Muscle layer of duodenum (tissue), 2 donors: ENCODE measurements around the gene GABRA1.

Experiments used
- H3K27ac ChIP-seq: one replicate; pipeline ENCODE4 v1.7.0; 2013; ENCODE audit warnings: mild to moderate bottlenecking, low read length
- H3K27me3 ChIP-seq: one replicate; pipeline ENCODE4 v1.7.0; 2013; ENCODE audit warnings: low read depth, mild to moderate bottlenecking, control low read depth, low read length
- H3K36me3 ChIP-seq, 2 donors: one replicate each; pipeline ENCODE4 v1.7.0; 2013; ENCODE audit warnings: low read length in 2 of 2, control low read depth in 1 of 2, mild to moderate bottlenecking in 1 of 2; ENCODE audit not compliant: insufficient read depth in 2 of 2, control insufficient read depth in 1 of 2
- H3K4me1 ChIP-seq, 2 donors: one replicate each; pipeline ENCODE4 v1.7.0; 2013; ENCODE audit warnings: low read length in 2 of 2, mild to moderate bottlenecking in 2 of 2, control low read depth in 1 of 2, moderate library complexity in 1 of 2; ENCODE audit not compliant: insufficient read depth in 2 of 2, control insufficient read depth in 1 of 2
- H3K4me3 ChIP-seq, 2 donors: one replicate each; pipeline ENCODE4 v1.7.0; 2013; ENCODE audit warnings: low read length in 2 of 2, low read depth in 1 of 2, mild to moderate bottlenecking in 1 of 2
- H3K9me3 ChIP-seq, 2 donors: one replicate each; pipeline ENCODE4 v1.7.0; 2013; ENCODE audit warnings: low read length in 2 of 2, control low read depth in 1 of 2, mild to moderate bottlenecking in 1 of 2; ENCODE audit not compliant: control insufficient read depth in 1 of 2
- donor health status: healthy.

The GABRA1 gene

DNA sequence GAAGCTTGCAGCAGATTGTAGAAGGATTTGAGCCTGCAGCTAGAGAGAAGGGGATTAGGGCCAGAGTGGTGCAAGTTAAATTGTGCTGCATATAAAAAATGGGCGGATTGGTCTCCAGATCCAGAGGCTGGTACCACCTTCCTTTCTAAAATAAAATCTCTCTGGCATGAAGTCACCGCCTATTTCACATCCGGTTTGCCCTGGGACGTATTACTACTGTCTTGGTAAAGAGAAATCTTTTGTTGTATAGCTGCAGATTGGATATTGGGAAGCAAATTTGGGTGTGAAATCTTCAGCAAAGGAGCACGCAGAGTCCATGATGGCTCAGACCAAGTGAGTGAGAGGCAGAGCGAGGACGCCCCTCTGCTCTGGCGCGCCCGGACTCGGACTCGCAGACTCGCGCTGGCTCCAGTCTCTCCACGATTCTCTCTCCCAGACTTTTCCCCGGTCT is at the start of gene GABRA1:
Gene GABRA1 (plus strand): TSS at position 180 of the 451 bp plus-strand sequence. CDS start 2,691 bp downstream, outside the sequence.
- Histone ChIP-seq H3K36me3 (no peaks in the 10 kb centered on the region), H3K27ac (no peak within 1 kb of the TSS), H3K27me3 (no peaks in the 10 kb centered on the region), H3K4me1 (peaks cover 0 to 10% of the 10 kb centered on the region in 2 donors), H3K9me3 (no peaks in the 10 kb centered on the region), H3K4me3 (peak within 1 kb of the TSS in 1 of 2 donors; percentile 51)

DNA sequence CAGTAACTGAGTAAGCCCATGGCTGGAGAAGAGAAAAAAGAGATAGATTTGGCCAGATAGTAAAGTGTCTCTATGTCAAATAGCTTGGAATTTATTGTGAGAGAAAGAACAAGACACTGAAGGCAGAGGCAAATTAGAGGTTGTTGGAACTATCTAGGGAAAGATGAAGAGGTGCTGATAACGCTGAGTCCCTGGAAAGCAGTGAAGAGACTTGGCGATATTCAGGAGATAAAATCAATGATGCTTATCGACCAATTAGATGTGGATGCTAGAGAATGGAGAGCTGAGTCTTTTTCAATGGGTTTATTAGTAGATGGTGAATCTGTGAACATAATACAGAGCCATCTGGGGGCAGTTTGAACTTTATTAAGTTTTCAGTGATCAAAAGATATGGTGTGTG is 48.6 kb upstream of the GABRA1 start:
- Histone ChIP-seq H3K36me3 (no peaks in the 10 kb centered on the region), H3K4me1 (no peaks in the 10 kb centered on the region), H3K4me3 (no peak overlapping the region), H3K9me3 (no peaks in the 10 kb centered on the region), H3K27ac (no peak overlapping the region), H3K27me3 (no peaks in the 10 kb centered on the region)

DNA sequence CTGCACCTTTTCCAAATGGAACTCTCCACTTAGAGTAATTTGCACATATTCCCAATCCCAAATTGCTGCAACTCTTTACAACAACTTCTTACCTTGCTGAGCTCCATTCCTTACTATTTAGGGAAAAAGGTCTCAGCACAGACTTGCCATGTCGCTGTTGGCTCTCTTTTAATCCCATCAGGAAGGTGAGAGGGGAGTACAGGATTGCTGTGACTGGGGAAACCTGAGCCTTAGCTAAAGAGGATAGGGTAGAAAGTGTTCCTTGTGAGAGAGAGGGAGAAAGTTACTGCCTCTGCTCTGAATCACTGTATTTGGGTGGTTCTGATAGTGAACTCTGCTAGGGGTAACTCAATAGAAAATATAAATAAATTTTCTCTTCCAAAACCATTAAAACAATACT is 43.7 kb upstream of the GABRA1 start:
- Histone ChIP-seq H3K27me3 (no peaks in the 10 kb centered on the region), H3K36me3 (no peaks in the 10 kb centered on the region), H3K9me3 (no peaks in the 10 kb centered on the region), H3K4me1 (no peaks in the 10 kb centered on the region), H3K27ac (no peak overlapping the region), H3K4me3 (no peak overlapping the region)

DNA sequence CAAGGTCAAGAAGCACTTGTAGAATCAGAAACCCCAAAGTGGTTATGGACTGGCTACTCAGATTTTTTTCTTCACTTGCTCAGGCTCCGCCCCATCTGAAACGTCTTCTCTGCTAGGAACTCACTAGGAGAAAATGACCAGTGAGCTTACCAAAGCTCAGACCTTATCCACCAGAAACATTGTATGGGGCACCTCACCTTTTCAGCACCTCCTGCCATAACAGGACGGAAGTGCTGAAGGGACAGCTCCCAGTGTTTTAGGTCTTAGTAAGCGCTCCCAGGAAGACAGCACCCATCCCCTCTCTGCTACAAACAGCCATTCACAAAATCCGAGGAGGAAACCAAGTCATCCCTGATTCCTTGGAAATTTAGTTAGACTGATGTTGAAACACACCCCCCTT is 1.2 kb upstream of the GABRA1 start:
- no peaks in the 10 kb centered on the region for H3K27me3 ChIP-seq

DNA sequence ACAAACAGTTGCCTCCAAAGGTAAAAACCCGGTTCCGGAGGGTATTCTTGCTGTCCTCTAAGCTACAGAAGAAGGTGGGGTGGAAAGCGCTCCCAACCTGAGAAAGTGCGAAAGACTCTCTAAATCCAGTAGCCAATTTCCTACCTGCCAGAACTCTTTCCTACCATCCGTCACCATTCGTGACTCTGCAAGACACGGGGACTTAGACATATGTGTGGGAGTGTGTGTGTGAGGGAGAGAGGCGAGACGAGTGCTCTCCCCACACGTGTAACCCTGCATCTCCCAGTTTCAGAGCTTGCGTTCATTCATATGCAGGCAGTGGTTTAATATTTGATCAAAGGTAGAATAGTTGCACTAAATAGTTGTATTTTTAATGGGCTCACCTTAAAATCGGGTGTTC is 473 bp upstream of the GABRA1 start:
- Histone ChIP-seq H3K9me3 (no peaks in the 10 kb centered on the region), H3K4me3 (no peak overlapping the region), H3K36me3 (no peaks in the 10 kb centered on the region), H3K27me3 (no peaks in the 10 kb centered on the region), H3K27ac (no peak overlapping the region), H3K4me1 (peaks cover 0 to 10% of the 10 kb centered on the region in 2 donors)

More for the DNA sequence above, 1.2 kb upstream of the GABRA1 start:
- Histone ChIP-seq H3K9me3 (no peaks in the 10 kb centered on the region), H3K36me3 (no peaks in the 10 kb centered on the region), H3K4me1 (peaks cover 0 to 10% of the 10 kb centered on the region in 2 donors), H3K27ac (no peak overlapping the region), H3K4me3 (no peak overlapping the region)

DNA sequence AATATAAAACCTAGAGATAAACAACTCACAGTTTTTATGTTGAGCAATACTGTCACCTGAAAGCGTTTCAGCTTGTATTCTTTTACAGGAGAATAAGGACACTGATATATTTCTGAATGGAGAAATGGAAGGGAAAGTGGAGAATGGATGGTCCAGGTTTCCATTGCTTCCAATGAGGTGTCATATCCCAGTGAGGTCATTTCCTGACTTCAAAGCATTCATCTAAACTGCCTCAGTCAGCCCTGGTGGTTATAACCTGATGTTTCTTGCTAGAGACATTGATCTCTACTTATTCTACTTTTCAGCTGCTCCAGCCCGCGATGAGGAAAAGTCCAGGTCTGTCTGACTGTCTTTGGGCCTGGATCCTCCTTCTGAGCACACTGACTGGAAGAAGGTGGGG is 2.6 kb downstream of the GABRA1 start:
- Histone ChIP-seq H3K36me3 (no peaks in the 10 kb centered on the region), H3K9me3 (no peaks in the 10 kb centered on the region), H3K4me1 (peaks cover 0 to 10% of the 10 kb centered on the region in 2 donors), H3K27me3 (no peaks in the 10 kb centered on the region), H3K27ac (no peak overlapping the region), H3K4me3 (no peak overlapping the region)

DNA sequence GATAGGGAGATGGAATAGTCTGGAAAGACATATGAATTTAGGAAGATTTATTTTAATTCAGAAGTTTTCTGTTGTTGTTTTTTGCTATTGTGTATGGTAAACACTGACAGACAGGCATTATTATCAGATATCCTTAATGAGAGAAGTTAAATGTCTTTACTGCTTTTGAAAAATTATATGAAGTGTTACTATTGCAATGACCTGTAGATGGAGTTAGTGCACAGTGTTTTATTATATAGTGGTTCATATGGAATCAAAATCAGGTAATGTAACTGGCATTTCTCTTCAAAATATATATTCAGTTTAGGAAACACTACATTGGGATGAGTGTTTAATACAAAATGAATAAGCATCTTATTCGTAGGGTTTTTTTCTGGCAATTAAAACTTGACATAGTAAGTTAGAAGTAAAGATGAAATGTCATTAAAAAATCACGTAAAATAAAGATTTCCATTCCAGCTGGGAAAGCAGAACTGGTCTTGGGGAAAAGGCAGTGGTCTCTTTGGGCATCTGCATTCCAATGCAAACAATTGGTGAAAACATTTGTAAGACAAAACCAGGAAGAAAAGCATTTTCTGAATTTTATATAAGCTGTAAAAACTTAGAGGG is 3.9 kb downstream of the GABRA1 start:
- no peaks in the 10 kb centered on the region for H3K27me3 ChIP-seq
- no peaks in the 10 kb centered on the region for H3K36me3 ChIP-seq
- H3K4me1 ChIP-seq: peaks cover 0 to 10% of the 10 kb centered on the region in 2 donors

DNA sequence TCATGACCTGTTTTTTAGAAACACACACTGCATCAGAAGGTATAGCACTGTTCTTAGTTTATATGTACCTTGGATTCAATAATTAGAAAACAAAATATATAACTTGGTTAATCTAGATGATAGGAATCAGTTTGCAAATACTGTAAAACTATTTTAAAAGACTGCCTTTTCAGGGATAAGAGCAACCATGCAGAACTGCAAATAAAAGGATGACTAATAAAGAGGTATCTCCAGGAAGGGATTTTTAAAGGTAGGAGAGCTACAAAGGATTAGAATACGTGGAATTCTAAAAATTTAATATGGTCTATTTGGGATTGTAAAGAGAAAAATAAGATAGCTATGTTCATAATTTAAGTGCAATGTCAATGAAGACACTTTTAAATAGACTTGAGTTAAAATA is 9.4 kb downstream of the GABRA1 start:
- H3K36me3 ChIP-seq: no peaks in the 10 kb centered on the region
- no peaks in the 10 kb centered on the region for H3K4me1 ChIP-seq
- no peak overlapping the region for H3K4me3 ChIP-seq
- H3K27ac ChIP-seq: no peak overlapping the region
- no peaks in the 10 kb centered on the region for H3K9me3 ChIP-seq
- H3K27me3 ChIP-seq: no peaks in the 10 kb centered on the region

More for the DNA sequence above, 3.9 kb downstream of the GABRA1 start:
- H3K9me3 ChIP-seq: no peaks in the 10 kb centered on the region
- H3K4me3 ChIP-seq: no peak overlapping the region
- H3K27ac ChIP-seq: no peak overlapping the region

DNA sequence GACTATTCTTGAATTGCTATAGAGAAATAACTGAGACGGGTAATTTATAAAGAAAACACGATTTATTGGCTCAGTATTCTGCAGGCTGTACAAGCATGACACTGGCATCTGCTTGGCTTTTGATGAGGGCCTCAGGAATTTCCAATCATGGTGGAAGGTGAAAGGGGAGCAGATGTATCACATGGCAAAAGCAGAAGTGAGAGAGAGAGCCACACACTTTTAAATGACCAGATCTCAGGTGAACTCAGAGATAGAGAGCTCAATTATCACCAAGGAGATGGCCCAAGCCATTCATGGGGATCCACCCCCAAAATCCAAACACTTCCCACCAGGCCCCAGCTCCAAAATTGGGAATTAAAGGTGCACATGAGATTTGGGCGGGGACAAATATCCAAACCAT is 15.3 kb downstream of the GABRA1 start:
- Histone ChIP-seq H3K9me3 (no peaks in the 10 kb centered on the region), H3K36me3 (no peaks in the 10 kb centered on the region), H3K27me3 (no peaks in the 10 kb centered on the region), H3K27ac (no peak overlapping the region), H3K4me1 (no peaks in the 10 kb centered on the region), H3K4me3 (no peak overlapping the region)

DNA sequence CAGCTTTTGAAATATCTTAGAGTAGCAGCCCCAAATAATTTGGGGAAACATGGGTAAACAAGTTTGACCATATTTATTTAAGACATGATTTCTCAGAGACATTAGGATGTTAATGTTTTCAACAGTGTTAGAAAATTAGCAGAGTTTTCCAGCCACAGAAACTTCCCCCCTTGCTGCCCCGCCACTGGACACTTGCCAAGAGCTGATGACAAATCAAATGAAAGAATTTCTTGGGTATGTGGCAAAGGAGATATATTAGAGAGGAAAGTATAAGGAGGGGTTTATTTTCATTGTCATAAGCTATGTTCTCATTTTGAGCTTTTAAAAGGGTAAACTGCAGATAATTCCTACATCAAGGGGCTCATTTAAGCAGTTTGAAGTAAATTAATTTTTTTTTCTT is 15.9 kb downstream of the GABRA1 start:
- Histone ChIP-seq H3K27ac (no peak overlapping the region), H3K9me3 (no peaks in the 10 kb centered on the region), H3K4me1 (no peaks in the 10 kb centered on the region), H3K36me3 (no peaks in the 10 kb centered on the region), H3K4me3 (no peak overlapping the region), H3K27me3 (no peaks in the 10 kb centered on the region)

DNA sequence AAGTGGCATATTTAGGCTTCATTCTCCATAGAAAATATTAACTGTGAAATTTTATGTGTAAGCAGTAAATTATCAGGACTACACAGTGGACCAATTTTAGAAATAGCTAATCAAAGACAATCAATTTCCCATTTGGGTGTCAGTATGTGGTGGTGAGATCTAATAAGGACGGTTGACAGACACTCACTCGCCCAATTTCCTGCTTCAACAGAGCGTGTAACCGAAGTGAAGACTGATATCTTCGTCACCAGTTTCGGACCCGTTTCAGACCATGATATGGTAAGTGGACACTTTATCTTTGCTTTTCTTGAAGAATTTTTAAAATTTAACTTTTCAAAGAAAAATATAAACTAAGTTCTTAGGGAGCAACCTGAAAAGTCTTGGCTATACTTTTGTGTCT is 17.6 kb downstream of the GABRA1 start:
- Histone ChIP-seq H3K36me3 (no peaks in the 10 kb centered on the region), H3K4me3 (no peak overlapping the region), H3K27me3 (no peaks in the 10 kb centered on the region), H3K4me1 (no peaks in the 10 kb centered on the region), H3K9me3 (no peaks in the 10 kb centered on the region), H3K27ac (no peak overlapping the region)

DNA sequence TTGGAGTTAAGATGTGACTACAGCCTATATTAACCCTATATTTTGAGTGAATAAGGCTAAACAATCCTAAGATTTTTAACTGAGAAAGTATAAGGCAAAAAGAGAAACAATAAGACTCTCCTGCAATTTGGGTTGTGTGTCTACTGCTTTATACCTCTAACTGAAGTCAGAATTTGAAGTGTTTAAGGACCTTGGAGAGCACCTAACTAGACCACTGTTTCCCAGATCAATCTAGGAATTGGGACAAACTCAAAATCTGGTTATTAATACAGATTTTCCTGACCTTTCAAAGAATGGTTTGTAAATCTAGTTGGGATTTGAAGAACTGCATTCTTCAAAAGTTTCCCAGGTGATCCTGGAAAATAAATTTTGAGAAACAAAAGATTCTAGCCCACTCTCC is 42.1 kb downstream of the GABRA1 start:
- Histone ChIP-seq H3K27ac (no peak overlapping the region), H3K4me1 (no peaks in the 10 kb centered on the region), H3K36me3 (no peaks in the 10 kb centered on the region), H3K9me3 (no peaks in the 10 kb centered on the region), H3K27me3 (no peaks in the 10 kb centered on the region), H3K4me3 (no peak overlapping the region)
